Measurements from ENCODE around the gene DGKD.

GRCh38 chr2:233406865-233407264 lies 52.6 kb downstream of the DGKD start:
- TF ChIP-seq POLR2AphosphoS5 (IDR thresholded peaks at IDR 0.05; ENCODE audit: low read depth, low read length) (no peak), POLR2A (IDR thresholded peaks at IDR 0.05; ENCODE audit: low read depth, low read length) (no peak), SPI1 (IDR thresholded peaks at IDR 0.05; ENCODE audit: low read depth, low read length) (no peak), PAX5 (IDR thresholded peaks at IDR 0.05; ENCODE audit: insufficient read depth, low read length, severe bottlenecking) (no peak), TAF1 (IDR thresholded peaks at IDR 0.05; ENCODE audit: low read depth, low read length) (no peak)

Data from GM12891 (cell line).